Liver (tissue), 9 donors: ENCODE data around the gene FAM117A. TPM values are rescaled to one million over a fixed set of nuclear protein-coding genes. Genes with fewer than 3 reads are reported as not detected.

ENCODE experiments used
- DNase-seq: peaks from one replicate; pipeline ENCODE4 v3.0.0-alpha.2; 2017; ENCODE audit warnings: low spot score
- H3K27ac ChIP-seq, 2 donors: one replicate each; pipeline ENCODE4 v1.7.0; 2013; ENCODE audit warnings: inconsistent platforms in 2 of 2, low read length in 2 of 2, control low read depth in 1 of 2, low read depth in 1 of 2, mild to moderate bottlenecking in 1 of 2
- H3K27me3 ChIP-seq, 4 donors: one replicate each; pipeline versions ENCODE4 v1.6.1 to v1.7.0; 2013; ENCODE audit warnings: low read length in 3 of 4, inconsistent platforms in 1 of 4, mild to moderate bottlenecking in 1 of 4, moderate library complexity in 1 of 4; ENCODE audit not compliant: control insufficient read depth in 4 of 4, insufficient read depth in 4 of 4
- H3K36me3 ChIP-seq, 4 donors: one replicate each; pipeline versions ENCODE4 v1.6.1 to v1.7.0; 2013; ENCODE audit warnings: low read length in 3 of 4, mild to moderate bottlenecking in 3 of 4, low read depth in 1 of 4, moderate library complexity in 1 of 4; ENCODE audit not compliant: control insufficient read depth in 4 of 4, insufficient read depth in 3 of 4
- H3K4me1 ChIP-seq, 4 donors: one replicate each; pipeline versions ENCODE4 v1.6.1 to v1.7.0; 2013; ENCODE audit warnings: low read length in 3 of 4, mild to moderate bottlenecking in 3 of 4, moderate library complexity in 1 of 4; ENCODE audit not compliant: control insufficient read depth in 4 of 4, insufficient read depth in 4 of 4
- H3K4me3 ChIP-seq, 3 donors: one replicate each; pipeline versions ENCODE4 v1.6.1 to v1.7.0; 2013; ENCODE audit warnings: low read length in 3 of 3, control low read depth in 1 of 3, low read depth in 1 of 3, mild to moderate bottlenecking in 1 of 3
- H3K9ac ChIP-seq, 2 donors: one replicate each; pipeline ENCODE4 v1.7.0; 2013; ENCODE audit warnings: low read length in 2 of 2, mild to moderate bottlenecking in 2 of 2, moderate library complexity in 2 of 2, control low read depth in 1 of 2, low read depth in 1 of 2
- H3K9me3 ChIP-seq, 4 donors: one replicate each; pipeline versions ENCODE4 v1.6.1 to v1.7.0; 2013; ENCODE audit warnings: low read length in 3 of 4; ENCODE audit not compliant: control insufficient read depth in 4 of 4
- FOXA1 ChIP-seq: IDR thresholded peaks from 2 replicates; pipeline ENCODE4 v1.6.1; 2016; ENCODE audit warnings: antibody characterized with exemption
- WGBS: extraction: QIAGEN DNeasy Blood & Tissue Kit; methylation state at CpG from one replicate; pipeline ENCODE4 v1.1.7; 2013; 5-methylcytosine and 5-hydroxymethylcytosine counted together
- polyA plus RNA-seq, 2 donors: library from polyadenylated mRNA; stranded (reverse) in 1 of 2; unstranded in 1 of 2; fragments of 200-250 nt in 1 of 2; fragments of >200 nt in 1 of 2; fragmentation: Nextera tagmentation in 1 of 2; extraction: Ambion mirVana in 1 of 2; gene quantifications; one replicate each; pipeline versions ENCODE4 v1.2.1 to v1.2.3, GENCODE V29; 2013 to 2015
- total RNA-seq, 2 donors: library from RNA; depleted of rRNA; stranded (reverse); fragments of >200 nt; gene quantifications; one replicate each; pipeline ENCODE4 v1.2.3, GENCODE V29; 2014
- donor health status: healthy.
- donor health status: healthy.
- donor health status: healthy.
- donor health status: healthy.
- donor health status: healthy.

The FAM117A gene
- total and polyA plus RNA-seq, 4 donors = 4.5 to 39.3 (median 5.5) TPM

GRCh38 chr17:49664706-49665211, 99.2 kb downstream of the FAM117A start:
- no peak for DNase-seq
- H3K27me3 ChIP-seq = no peaks in the 10 kb centered on the region
- no peaks in the 10 kb centered on the region for H3K36me3 ChIP-seq
- WGBS = 77% methylated on average over 3 of the region's 3 CpGs
- no peaks in the 10 kb centered on the region for H3K9me3 ChIP-seq
- no peak overlapping the region for H3K9ac ChIP-seq
- peaks cover 0 to 2% (median 0%) of the 10 kb centered on the region in 4 donors for H3K4me1 ChIP-seq
- no peak overlapping the region for H3K27ac ChIP-seq
- TF ChIP-seq FOXA1 = no peak
- no peak overlapping the region for H3K4me3 ChIP-seq

Other genes starting within 250 kb of the FAM117A start
- under 1 TPM in 1 of 2 donors, not detected in 1; 0.17 TPM for gene NXPH3, start 188.3 kb downstream of the FAM117A start, total RNA-seq
- gene NXPH3, start 188.3 kb downstream of the FAM117A start, polyA plus RNA-seq = under 1 TPM in 1 of 2 donors, not detected in 1; 0.22 TPM
- gene SPOP, start 86.0 kb downstream of the FAM117A start, total RNA-seq = 10 to 100 TPM; 48.6 to 50.8 TPM
- 10 to 100 TPM; 21.6 to 36.3 TPM for gene SPOP, start 86.0 kb downstream of the FAM117A start, polyA plus RNA-seq
- 10 to 100 TPM; 29.8 to 90.1 TPM for gene SLC35B1, start 56.2 kb downstream of the FAM117A start, total RNA-seq
- 10 to 100 TPM; 67.0 to 86.5 TPM for gene SLC35B1, start 56.2 kb downstream of the FAM117A start, polyA plus RNA-seq
- gene KAT7, start 24.6 kb upstream of the FAM117A start, total RNA-seq = 10 to 100 TPM; 19.1 to 24.2 TPM
- gene KAT7, start 24.6 kb upstream of the FAM117A start, polyA plus RNA-seq = 1 to 10 TPM; 6.1 to 6.2 TPM
- gene TAC4, start 83.9 kb upstream of the FAM117A start, total RNA-seq = not detected
- not detected for gene TAC4, start 83.9 kb upstream of the FAM117A start, polyA plus RNA-seq
- not detected for gene DLX4, start 205.1 kb upstream of the FAM117A start, total RNA-seq
- not detected for gene DLX4, start 205.1 kb upstream of the FAM117A start, polyA plus RNA-seq
- not detected for gene DLX3, start 231.1 kb upstream of the FAM117A start, total RNA-seq
- not detected for gene DLX3, start 231.1 kb upstream of the FAM117A start, polyA plus RNA-seq